Ovary (tissue), 9 donors: ENCODE measurements around the gene BATF3. TPM values are rescaled to one million over a fixed set of nuclear protein-coding genes. Genes with fewer than 3 reads are reported as not detected.

Source experiments
- DNase-seq, 5 donors: peaks; one replicate each; pipeline ENCODE4 v3.0.0-alpha.2; 2019 to 2020
- H3K27ac ChIP-seq, 2 donors: fragments of 200-600 bp; one replicate each; pipeline versions ENCODE4 v1.5.1 to v1.8.0; 2019 to 2022
- H3K27me3 ChIP-seq: fragments of 200-600 bp; one replicate; pipeline ENCODE4 v1.8.0; 2022
- H3K36me3 ChIP-seq: fragments of 200-600 bp; sonication (generic); one replicate; pipeline ENCODE4 v1.5.1; 2019
- H3K4me1 ChIP-seq: one replicate; pipeline ENCODE4 v1.8.1; 2013; ENCODE audit warnings: mild to moderate bottlenecking, moderate library complexity; ENCODE audit not compliant: insufficient read depth
- H3K4me3 ChIP-seq: fragments of 200-600 bp; sonication (generic); one replicate; pipeline ENCODE4 v1.5.1; 2017
- H3K9me3 ChIP-seq, 2 donors: fragments of 200-600 bp in 1 of 2; sonication (generic) in 1 of 2; one replicate each; pipeline versions ENCODE4 v1.5.1 to v1.8.1; 2013 to 2019; ENCODE audit warnings: mild to moderate bottlenecking in 1 of 2, moderate library complexity in 1 of 2
- EP300 ChIP-seq: sonication (generic); formaldehyde crosslinking; IDR thresholded peaks from one replicate; pipeline ENCODE4 v1.6.1; 2017; ENCODE audit warnings: antibody characterized with exemption
- POLR2A ChIP-seq: fragments of 450-650 bp; IDR thresholded peaks from one replicate; pipeline ENCODE4 v1.6.1; 2017; ENCODE audit warnings: antibody characterized with exemption, mild to moderate bottlenecking, moderate library complexity
- WGBS, 3 donors: extraction: QIAGEN DNeasy Blood & Tissue Kit in 1 of 3; methylation state at CpG; one replicate each; pipeline versions ENCODE4 v1.1.5 to v1.1.7; 2013 to 2017; 5-methylcytosine and 5-hydroxymethylcytosine counted together
- intact Hi-C, 4 donors: fragments of 100-400 bp; cut with DNase I; formaldehyde crosslinking; loops; one replicate each; pipeline versions ENCODE4 v1.11.0 to v1.15.1; 2022 to 2023
- polyA plus RNA-seq, 2 donors: library from polyadenylated mRNA; stranded (reverse); fragments of 200-250 nt in 1 of 2; fragments of 350-450 nt in 1 of 2; fragmentation: Illumina TruSeq in 1 of 2; extraction: RNeasy Lipid Tissue Mini Kit (QIAGEN cat#74804) in 1 of 2; gene quantifications; one replicate each; pipeline ENCODE4 v1.2.3, GENCODE V29; 2013 to 2014
- total RNA-seq, 7 donors: library from RNA; depleted of rRNA in 2 of 7; stranded (reverse); fragments of >200 nt in 2 of 7; fragmentation: NEBNext Ultra II Directional in 3 of 7; extraction: Animal tissue kit (Norgen Biotek cat#: 25700) in 3 of 7; gene quantifications; one replicate each; pipeline versions ENCODE4 v1.1.0 to v1.2.4, GENCODE V29; 2016 to 2023
- TF ChIP-seq, protein P1 (sequence below), 3 donors: fragments of 450-650 bp in 2 of 3; fragments of 200-600 bp in 1 of 3; IDR thresholded peaks; one replicate each; pipeline versions ENCODE4 v1.5.1 to v1.8.0; 2016 to 2022; ENCODE audit warnings: antibody characterized with exemption in 3 of 3, mild to moderate bottlenecking in 1 of 3
- donor health status: DM: no; HTN: no; CAD: no; lungs with moderate emphysema.
- donor health status: DM: no; HTN: no; CAD: no.
- donor health status: Bipolar disorder and iron deficiency.
- donor health status: DM: yes; HTN: yes; CAD: no.
- donor health status: DM: no; HTN: no; CAD: no.
- donor health status: DM: yes; HTN: yes; CAD: no.

Gene BATF3
- total and polyA plus RNA-seq, 9 donors: 0.71 to 4.2 (median 1.1) TPM

DNA sequence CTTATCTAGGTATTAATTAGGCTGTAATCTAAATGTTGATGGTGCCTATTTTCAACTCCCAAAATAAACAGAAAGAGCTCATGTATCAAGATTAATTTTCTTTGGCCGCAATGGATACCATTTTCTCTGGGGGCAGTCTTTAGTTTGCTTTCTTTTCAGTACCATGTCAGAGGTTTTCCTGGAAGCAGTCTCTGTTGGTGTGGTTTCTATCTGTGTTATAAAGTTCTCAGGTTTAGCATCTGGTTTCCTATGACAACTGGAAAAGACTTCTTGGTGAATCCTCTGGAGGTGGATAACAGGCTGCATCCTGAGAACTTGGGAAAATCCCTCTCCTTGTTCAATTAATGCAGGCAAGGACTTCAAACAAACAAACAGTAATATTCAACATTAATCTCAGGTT lies 38.7 kb upstream of the BATF3 start:
- intact Hi-C loops: no loop called here
- Histone ChIP-seq H3K36me3 (no peaks in the 10 kb centered on the region), H3K4me1 (no peaks in the 10 kb centered on the region), H3K4me3 (no peak overlapping the region), H3K27me3 (no peaks in the 10 kb centered on the region), H3K27ac (no peak overlapping the region), H3K9me3 (no peaks in the 10 kb centered on the region)
- WGBS, 3 donors: 76 to 91% (median 90%) methylated on average over 1 of the region's 1 CpG
- TF ChIP-seq POLR2A: no peak
- TF ChIP-seq, protein P1, sequence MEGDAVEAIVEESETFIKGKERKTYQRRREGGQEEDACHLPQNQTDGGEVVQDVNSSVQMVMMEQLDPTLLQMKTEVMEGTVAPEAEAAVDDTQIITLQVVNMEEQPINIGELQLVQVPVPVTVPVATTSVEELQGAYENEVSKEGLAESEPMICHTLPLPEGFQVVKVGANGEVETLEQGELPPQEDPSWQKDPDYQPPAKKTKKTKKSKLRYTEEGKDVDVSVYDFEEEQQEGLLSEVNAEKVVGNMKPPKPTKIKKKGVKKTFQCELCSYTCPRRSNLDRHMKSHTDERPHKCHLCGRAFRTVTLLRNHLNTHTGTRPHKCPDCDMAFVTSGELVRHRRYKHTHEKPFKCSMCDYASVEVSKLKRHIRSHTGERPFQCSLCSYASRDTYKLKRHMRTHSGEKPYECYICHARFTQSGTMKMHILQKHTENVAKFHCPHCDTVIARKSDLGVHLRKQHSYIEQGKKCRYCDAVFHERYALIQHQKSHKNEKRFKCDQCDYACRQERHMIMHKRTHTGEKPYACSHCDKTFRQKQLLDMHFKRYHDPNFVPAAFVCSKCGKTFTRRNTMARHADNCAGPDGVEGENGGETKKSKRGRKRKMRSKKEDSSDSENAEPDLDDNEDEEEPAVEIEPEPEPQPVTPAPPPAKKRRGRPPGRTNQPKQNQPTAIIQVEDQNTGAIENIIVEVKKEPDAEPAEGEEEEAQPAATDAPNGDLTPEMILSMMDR (IDR thresholded peaks at IDR 0.05): no peak
- TF ChIP-seq EP300: no peak
- no peak for DNase-seq

- intact Hi-C loops: no loop called here
- H3K4me1 ChIP-seq: no peaks in the 10 kb centered on the region
- no peak for TF ChIP-seq POLR2A
- H3K27ac ChIP-seq: no peak overlapping the region
- H3K36me3 ChIP-seq: no peaks in the 10 kb centered on the region
- DNase-seq: no peak
- no peaks in the 10 kb centered on the region for H3K9me3 ChIP-seq
- H3K4me3 ChIP-seq: no peak overlapping the region
- no peaks in the 10 kb centered on the region for H3K27me3 ChIP-seq
Measured at GRCh38 chr1:212737559-212737958, 37.9 kb upstream of the BATF3 start.

DNA sequence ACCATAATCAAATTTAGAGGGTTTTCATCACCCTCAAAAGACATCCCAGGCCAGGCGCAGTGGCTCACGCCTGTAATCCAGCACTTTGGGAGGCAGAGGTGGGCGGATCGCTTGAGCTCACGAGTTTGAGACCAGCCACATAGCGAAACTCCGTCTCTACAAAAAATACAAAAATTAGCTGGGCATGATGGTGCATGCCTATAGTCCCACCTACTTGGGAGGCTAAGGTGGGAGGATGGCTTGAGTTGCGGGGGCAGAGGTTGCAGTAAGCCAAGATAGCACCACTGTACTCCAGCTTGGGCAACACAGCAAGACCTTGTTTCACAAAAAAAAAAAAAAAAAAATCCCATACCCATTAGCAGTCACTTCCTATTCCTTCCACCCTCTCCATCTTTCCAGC lies 33.5 kb upstream of the BATF3 start:
- WGBS, 3 donors: 96 to 99% (median 97%) methylated on average over 8 of the region's 8 CpGs
- no peaks in the 10 kb centered on the region for H3K4me1 ChIP-seq
- H3K27me3 ChIP-seq: no peaks in the 10 kb centered on the region
- intact Hi-C loops: no loop called here
- TF ChIP-seq POLR2A: no peak
- no peak for TF ChIP-seq EP300
- TF ChIP-seq, protein P1 (IDR thresholded peaks at IDR 0.05): no peak
- H3K4me3 ChIP-seq: no peak overlapping the region
- H3K27ac ChIP-seq: no peak overlapping the region
- no peaks in the 10 kb centered on the region for H3K36me3 ChIP-seq
- no peaks in the 10 kb centered on the region for H3K9me3 ChIP-seq
- no peak for DNase-seq

- no peak for DNase-seq
- Histone ChIP-seq H3K27ac (no peak overlapping the region), H3K9me3 (no peaks in the 10 kb centered on the region), H3K4me3 (no peak overlapping the region), H3K36me3 (no peaks in the 10 kb centered on the region), H3K27me3 (no peaks in the 10 kb centered on the region), H3K4me1 (no peaks in the 10 kb centered on the region)
- TF ChIP-seq EP300 (no peak), POLR2A (no peak)
- TF ChIP-seq, protein P1 (IDR thresholded peaks at IDR 0.05): no peak
- WGBS, 3 donors: 91 to 98% (median 92%) methylated on average over 1 of the region's 1 CpG
- intact Hi-C loops: no loop called here
Measured at GRCh38 chr1:212731630-212732029, 32.0 kb upstream of the BATF3 start.

DNA sequence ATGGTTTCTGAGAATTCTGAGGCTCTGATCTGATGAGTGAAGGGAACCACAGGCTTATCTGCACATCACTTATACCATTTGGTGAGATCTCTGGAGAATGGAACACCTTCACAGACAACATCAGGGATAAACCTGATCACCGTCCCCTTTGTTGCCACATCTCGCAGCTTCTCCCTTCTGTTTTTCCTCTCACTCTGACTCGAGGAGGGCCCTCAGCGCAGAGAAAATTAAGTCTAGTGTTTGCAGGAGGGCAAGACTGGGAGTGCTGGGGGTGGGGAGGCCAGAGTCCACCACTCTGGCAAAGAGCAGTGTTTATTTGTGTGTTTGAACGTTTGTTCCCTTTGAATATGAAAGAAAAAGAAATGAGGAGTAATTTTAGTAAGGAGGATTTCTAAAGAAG lies 29.0 kb upstream of the BATF3 start:
- H3K4me1 ChIP-seq: no peaks in the 10 kb centered on the region
- no peak overlapping the region for H3K4me3 ChIP-seq
- DNase-seq: no peak
- H3K9me3 ChIP-seq: no peaks in the 10 kb centered on the region
- intact Hi-C loops: no loop called here
- TF ChIP-seq, protein P1 (IDR thresholded peaks at IDR 0.05): no peak
- TF ChIP-seq POLR2A (no peak), EP300 (no peak)
- WGBS, 3 donors: 75 to 79% (median 79%) methylated on average over 5 of the region's 5 CpGs
- no peaks in the 10 kb centered on the region for H3K36me3 ChIP-seq
- H3K27ac ChIP-seq: no peak overlapping the region
- no peaks in the 10 kb centered on the region for H3K27me3 ChIP-seq
